GM18508 (cell line): ENCODE measurements around the gene GAPVD1.
"Not testable (repeated sequence)": the region's sequence is repeated elsewhere in the genome, so short reads cannot be mapped to it uniquely, and the experiment has no call there.

ENCODE experiments used
- ATAC-seq: cut with Tn5 transposase; IDR thresholded peaks from one replicate; pipeline ENCODE4 v1.9.1; 2021; ENCODE audit warnings: moderate number of reproducible peaks; ENCODE audit not compliant: insufficient read depth, unreplicated experiment

GAPVD1 gene

GRCh38 chr9:125261501-125262293 lies at the start of gene GAPVD1:
Gene GAPVD1, plus strand, starts transcription at chr9:125261826. Its CDS starts 37,096 bp downstream, at chr9:125298922.
- ATAC-seq: peak; percentile 55

- no peak for ATAC-seq
Observed at GRCh38 chr9:125214186-125214585, 47.4 kb upstream of the GAPVD1 start.

DNA sequence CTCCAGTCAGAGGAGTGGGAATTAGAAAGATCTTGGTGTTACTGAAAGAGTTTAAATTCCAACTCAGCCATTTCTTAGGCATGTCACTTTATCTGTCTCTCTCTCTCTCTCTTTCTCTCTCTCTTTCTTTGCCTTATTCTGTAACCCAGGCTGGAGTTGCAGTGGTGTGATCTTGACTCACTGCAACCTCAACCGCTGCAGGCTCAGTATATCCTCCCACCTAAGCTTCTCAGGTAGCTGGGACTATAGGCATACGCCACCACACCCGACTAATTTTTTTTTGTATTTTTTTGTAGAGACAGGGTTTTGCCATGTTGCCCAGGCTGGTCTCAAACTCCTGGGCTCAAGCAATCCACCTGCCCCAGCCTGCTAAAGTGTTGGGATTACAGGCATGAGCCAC lies 43.0 kb upstream of the GAPVD1 start:
- ATAC-seq: no peak

DNA sequence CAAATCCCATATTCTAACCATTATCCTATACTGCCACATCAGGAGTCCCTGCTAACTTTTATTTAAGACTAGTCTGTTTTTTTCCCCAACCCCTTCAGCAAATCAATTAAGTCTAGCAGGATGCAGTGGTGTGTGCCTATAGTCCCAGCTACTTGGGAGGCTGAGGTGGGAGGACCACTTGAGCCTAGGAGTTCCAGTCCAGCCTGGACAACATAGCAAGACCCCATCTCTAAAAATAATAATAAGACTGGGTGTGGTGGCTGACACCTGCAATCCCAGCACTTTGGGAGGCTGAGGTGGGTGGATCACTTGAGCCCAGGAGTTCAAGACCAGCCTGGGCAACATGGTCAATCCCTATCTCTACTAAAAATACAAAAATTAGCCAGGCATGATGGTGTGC lies 36.8 kb upstream of the GAPVD1 start:
- ATAC-seq: not testable (repeated sequence)

DNA sequence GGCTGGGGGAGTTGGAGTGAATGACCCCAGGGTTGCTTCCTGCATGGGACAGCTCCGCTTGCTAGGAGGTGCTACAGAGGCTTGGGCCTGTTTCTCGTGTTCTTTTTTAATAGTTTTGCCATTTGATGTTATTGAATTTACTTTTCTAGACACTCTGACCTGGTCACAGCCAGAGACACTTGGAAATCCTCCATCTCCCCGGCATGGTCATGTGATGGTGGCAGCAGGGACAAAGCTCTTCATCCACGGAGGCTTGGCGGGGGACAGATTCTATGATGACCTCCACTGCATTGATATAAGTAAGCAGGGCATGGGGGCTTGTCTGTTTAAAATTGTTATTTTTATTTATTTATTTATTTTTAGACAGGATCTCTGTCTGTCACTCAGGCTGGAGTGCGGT lies 33.9 kb upstream of the GAPVD1 start:
- no peak for ATAC-seq

DNA sequence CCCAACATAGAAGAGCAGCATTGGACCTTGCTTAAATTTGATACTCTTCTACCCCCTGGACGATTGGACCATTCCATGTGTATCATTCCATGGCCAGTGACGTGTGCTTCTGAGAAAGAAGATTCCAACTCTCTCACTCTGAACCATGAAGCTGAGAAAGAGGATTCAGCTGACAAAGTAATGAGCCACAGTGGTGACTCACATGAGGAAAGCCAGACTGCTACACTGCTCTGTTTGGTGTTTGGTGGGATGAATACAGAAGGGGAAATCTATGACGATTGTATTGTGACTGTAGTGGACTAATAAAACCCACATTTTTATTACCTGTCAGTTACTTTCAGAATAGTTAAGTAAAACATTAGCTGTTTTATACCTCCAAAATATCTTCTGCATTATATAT lies 27.9 kb upstream of the GAPVD1 start:
- no peak for ATAC-seq

- ATAC-seq: not testable (repeated sequence)
Observed at GRCh38 chr9:125234099-125234498, 27.5 kb upstream of the GAPVD1 start.

DNA sequence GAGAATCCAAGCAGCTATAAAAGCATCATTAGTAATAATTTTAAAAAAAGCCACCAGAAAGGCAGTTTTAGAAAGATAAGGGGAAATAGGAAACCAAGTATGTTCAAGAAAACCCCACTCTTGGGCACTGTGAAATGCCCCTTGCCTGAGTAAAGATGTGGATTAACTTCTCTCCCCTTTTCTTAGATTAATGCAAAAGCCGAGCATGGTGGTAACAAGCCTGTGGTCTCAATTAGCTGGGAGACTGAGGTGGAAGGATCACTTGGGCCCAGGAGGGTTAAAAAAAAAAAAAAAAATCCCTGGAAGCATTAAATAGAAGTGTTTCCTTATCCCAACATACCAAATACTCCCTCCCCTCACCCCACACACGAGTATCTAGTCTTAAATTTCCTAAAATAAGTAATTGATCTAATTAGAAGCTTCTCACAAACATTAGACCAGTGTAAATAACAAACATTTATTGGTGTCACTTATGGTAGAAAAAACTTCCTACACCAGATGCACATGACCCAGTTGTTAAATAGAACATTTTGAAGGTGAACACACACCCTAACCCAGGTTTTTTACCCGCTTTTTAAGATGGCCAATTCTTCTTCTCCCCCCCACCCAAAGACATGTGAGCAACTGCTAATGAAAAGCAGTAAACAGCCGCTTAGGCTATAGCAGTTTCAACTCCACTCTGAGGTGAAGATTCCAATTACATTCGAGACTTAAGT lies 25.7 kb upstream of the GAPVD1 start:
- no peak for ATAC-seq

- ATAC-seq: not testable (repeated sequence)
Observed at GRCh38 chr9:125236520-125237159, 25.0 kb upstream of the GAPVD1 start.

GRCh38 chr9:125238127-125238914 lies 23.3 kb upstream of the GAPVD1 start:
- ATAC-seq: no peak

DNA sequence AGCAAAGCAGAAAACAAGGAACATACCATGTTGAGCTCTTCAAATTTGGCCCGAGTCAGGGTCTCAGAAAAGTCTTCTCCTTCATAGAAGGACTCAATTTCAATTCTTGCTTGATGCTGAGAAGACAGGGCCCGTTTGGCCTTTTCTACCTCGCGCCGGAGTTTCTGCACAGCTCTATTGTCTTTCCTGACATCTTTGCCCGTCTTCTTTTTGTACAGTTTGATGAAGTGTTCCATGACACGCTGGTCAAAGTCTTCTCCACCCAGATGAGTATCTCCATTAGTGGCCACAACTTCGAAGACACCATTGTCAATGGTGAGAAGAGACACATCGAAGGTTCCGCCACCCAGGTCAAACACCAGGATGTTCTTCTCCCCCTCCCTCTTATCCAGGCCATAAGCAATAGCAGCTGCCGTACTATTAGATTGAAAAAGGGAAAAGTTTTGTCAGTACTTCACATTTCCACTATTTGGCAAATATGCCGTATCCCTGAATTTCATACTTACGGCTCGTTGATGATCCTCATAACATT lies 22.6 kb upstream of the GAPVD1 start:
- ATAC-seq: no peak

DNA sequence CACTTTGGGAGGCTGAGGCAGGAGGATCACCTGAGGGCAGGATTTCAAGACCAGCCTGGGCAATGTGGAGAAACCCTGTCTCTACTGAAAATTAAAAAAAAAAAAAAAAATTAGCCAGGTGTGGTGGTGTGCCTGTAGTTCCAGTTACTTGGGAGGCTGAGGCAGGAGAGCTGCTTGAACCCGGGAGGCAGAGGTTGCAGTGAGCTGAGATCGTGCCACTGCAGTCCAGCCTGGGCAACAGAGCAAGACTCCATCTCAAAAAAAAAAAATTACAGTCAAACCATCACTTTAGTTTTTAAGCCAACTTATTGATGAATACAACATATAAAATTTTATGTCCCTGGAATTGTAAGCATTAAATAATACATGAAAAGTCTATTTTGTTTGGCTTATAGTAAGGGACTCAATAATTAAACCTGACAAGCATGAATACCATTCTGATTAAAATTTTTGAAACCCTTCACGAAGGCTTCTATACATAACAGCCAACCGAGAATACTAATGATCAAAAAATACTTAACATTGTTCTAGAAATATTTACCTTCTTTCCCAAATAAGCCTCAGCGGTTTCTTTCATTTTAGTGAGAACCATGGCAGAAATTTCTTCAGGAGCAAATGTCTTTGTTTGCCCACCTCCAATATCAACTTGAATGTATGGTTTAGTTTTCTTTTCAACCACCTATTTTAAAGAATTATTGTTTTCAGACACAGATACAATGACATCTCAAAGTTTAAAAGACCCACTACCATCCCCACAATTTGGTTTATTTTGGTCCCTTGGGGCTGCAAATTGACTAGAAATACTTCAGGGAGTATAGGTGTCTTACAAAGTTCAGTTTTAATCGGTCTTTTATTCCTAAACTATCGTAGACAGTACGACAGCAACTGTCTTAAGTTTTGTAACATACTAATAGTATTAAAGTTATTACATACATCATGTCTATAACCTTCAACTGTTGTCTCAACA lies 21.7 kb upstream of the GAPVD1 start:
- ATAC-seq: no peak

- ATAC-seq: peak; percentile 1
Observed at GRCh38 chr9:125240649-125240999, 21.0 kb upstream of the GAPVD1 start.

DNA sequence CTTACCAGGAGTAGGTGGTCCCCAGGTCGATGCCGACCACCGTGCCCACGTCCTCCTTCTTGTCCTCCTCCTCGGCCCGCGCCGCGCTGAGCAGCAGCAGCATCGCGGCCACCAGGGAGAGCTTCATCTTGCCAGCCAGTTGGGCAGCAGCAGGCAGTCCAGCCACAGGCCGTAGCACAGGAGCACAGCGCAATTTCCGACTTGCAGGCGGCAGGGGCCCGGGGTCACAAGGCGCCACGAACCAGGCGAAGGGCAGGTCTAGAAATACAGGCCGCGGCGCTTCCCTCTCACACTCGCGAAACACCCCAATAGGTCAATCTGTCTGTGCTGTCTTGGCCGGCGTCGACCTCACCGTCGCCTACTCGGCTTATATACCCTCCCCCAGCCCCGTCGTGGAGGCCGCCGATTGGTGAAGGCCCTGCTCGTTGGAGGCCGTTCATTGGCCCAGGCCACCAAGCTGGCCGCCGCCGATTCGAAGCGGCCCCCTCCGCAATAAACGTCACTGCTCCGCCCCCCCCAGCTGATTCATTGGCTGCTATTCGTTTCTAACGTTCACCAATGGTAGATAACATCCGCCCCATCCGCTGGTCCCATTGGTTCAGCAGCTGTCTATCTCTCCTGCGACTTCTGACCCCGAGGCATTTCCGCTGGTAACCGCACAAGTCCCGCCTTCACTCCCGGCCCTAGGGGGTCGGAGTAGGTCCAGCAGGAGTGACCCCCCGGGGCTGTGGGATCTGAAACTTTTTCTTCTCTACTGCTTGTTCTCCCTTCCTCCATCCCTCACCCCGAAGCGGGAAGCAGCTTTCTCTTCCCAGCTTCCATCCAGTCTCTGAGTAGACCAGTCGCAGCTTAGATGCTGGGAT lies 20.4 kb upstream of the GAPVD1 start, which contains the start of gene HSPA5:
HSPA5 (minus strand) TSS at position 344 of the 863 bp plus-strand sequence; CDS start at position 127, 217 bp downstream.
- peak; percentile 91 for ATAC-seq

DNA sequence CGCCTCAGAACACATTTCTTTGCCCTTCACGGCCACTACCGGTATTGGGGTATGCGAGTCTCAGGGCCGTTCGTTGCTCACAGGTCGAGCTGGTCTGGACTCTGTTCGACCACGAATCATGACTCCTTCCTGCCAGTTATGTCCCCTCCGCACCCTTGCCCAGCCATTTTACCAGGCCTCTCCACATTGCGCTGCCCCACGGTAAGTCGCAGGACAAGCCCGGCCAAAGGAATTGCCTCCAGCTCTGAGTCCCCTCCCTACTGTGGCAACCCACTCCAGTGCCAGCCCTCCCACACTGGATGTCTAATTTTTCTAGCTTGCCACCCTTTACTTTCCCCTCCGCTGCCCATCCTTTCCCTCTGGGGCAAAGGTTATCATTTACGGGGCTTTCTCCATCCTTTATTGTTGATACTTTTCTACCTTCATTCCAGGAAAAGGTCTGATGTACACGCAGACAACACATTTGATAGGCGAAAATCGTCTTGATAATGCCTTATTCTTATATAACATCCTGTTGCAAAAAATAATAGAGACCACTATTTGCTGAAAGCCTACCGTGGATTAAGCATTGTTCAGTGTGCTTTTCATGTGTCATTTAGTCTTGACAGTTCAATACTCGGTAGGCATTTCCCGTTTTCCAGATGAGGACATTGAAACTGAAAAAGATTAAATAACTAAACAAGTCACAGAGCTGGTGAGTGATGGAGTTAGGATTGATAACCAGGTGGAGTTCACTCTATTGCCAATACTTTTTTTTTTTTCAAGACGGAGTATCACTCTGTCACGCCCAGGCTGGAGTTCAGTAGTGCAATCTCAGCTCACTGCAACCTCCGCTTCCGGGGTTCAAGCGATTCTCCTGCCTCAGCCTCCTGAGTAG lies 19.5 kb upstream of the GAPVD1 start:
- no peak for ATAC-seq

DNA sequence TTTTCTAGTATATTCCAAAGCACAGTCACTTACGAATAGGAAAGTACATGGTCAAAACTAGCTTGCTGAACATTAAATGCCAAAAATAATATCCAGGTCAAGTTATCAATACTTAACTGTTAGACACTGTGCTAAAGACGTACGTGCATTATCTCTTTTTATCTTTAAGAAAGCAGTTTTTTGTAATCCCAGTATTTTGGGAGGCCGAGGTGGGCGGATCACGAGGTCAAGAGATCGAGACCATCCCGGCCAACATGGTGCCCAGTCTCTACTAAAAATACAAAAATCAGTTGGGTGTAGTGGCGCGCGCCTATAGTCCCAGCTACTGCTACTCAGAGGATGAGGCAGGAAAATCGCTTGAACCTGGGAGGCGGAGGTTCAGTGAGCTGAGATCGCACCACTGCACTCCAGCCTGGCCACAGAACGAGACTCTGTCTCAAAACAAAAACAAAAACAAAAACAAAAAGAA lies 17.8 kb upstream of the GAPVD1 start:
- no peak for ATAC-seq

GRCh38 chr9:125246261-125246667 lies 15.4 kb upstream of the GAPVD1 start:
- no peak for ATAC-seq
